Endothelial cell of umbilical vein (primary cell): ENCODE results near the gene SPAST. TPM values are rescaled to one million over a fixed set of nuclear protein-coding genes. Genes with fewer than 3 reads are reported as not detected.

Source experiments
- BruUV-seq: library from RNA; stranded (reverse); fragments of 400-500 nt; replicated peaks from 2 replicates; lab custom pipeline; 2021; lab: Mats Ljungman, UMichigan
- CTCF ChIA-PET: fragments of 300-600, 350-600 bp; sonication (Branson Sonifier 250); formaldehyde crosslinking; loops from one replicate; lab custom pipeline; 2021; ENCODE audit warnings: antibody characterized with exemption, inconsistent platforms; lab: Charles Lee
- POLR2A ChIA-PET: fragments of 300-600, 350-600 bp; sonication (Branson Sonifier 250); formaldehyde crosslinking; loops from one replicate; lab custom pipeline; 2021; ENCODE audit warnings: antibody characterized with exemption, inconsistent platforms; lab: Charles Lee
- DNase-seq: peaks from one replicate; pipeline ENCODE4 v3.0.0-alpha.2; 2011; ENCODE audit warnings: low read depth, low spot score
- FAIRE-seq: peaks from 2 replicates; lab custom pipeline; 2011; peaks lifted over from hg19 to GRCh38; lab: Jason Lieb, UNC
- H2AFZ ChIP-seq: 2 replicates; pipeline ENCODE4 v1.6.0; 2012; ENCODE audit warnings: low read depth, low read length, control low read depth, inconsistent platforms
- H3K27ac ChIP-seq: 2 replicates; pipeline ENCODE4 v1.5.1; 2011; ENCODE audit warnings: low read depth, mild to moderate bottlenecking, control low read depth, low read length, moderate library complexity; ENCODE audit not compliant: insufficient read depth
- H3K27me3 ChIP-seq, 2 experiments: 2 replicates each; pipeline versions ENCODE4 v1.6.0 to v1.6.1; 2011; ENCODE audit warnings: low read length in 2 of 2, mixed read lengths in 1 of 2; ENCODE audit not compliant: control insufficient read depth in 2 of 2, insufficient read depth in 2 of 2
- H3K36me3 ChIP-seq, 2 experiments: 2 replicates in 1 of 2; 3 replicates in 1 of 2; pipeline ENCODE4 v1.5.1; 2011; ENCODE audit warnings: low read length in 2 of 2, mild to moderate bottlenecking in 1 of 2, moderate library complexity in 1 of 2; ENCODE audit not compliant: control insufficient read depth in 2 of 2, insufficient read depth in 2 of 2; ENCODE audit errors: extremely low read depth in 1 of 2
- H3K4me1 ChIP-seq: 3 replicates; pipeline ENCODE4 v1.5.1; 2011; ENCODE audit warnings: mild to moderate bottlenecking, low read length; ENCODE audit not compliant: control insufficient read depth, insufficient read depth; ENCODE audit errors: extremely low read depth
- H3K4me2 ChIP-seq: 2 replicates; pipeline ENCODE4 v1.6.1; 2011; ENCODE audit warnings: low read length, control low read depth, mixed read lengths; ENCODE audit not compliant: insufficient read depth
- H3K4me3 ChIP-seq, 3 experiments: fragments of 200-600 bp in 1 of 3; sonication (generic), shearing (Covaris generic) in 1 of 3; replicated peaks in 1 of 3; 2 replicates each; pipeline ENCODE4 v1.5.1; 2011 to 2016; ENCODE audit warnings: control low read depth in 3 of 3, low read length in 3 of 3, mild to moderate bottlenecking in 2 of 3, inconsistent platforms in 1 of 3, low read depth in 1 of 3, moderate library complexity in 1 of 3; ENCODE audit not compliant: insufficient read depth in 1 of 3
- H3K79me2 ChIP-seq: 2 replicates; pipeline ENCODE4 v1.6.0; 2012; ENCODE audit warnings: low read length, inconsistent platforms; ENCODE audit not compliant: control insufficient read depth, insufficient read depth
- H3K9ac ChIP-seq: replicated peaks from 2 replicates; pipeline ENCODE3; 2011; ENCODE audit warnings: low read length, control low read depth; ENCODE audit not compliant: insufficient read depth; ENCODE audit errors: extremely low read depth
- H3K9me1 ChIP-seq: replicated peaks from 3 replicates; pipeline ENCODE4 v1.6.0; 2011; ENCODE audit warnings: mild to moderate bottlenecking, low read length; ENCODE audit not compliant: control insufficient read depth, insufficient read depth; ENCODE audit errors: extremely low read depth
- H3K9me3 ChIP-seq: replicated peaks from 2 replicates; pipeline ENCODE4 v1.5.1; 2012; ENCODE audit warnings: low read length, inconsistent platforms; ENCODE audit not compliant: control insufficient read depth, insufficient read depth
- H4K20me1 ChIP-seq: replicated peaks from 2 replicates; pipeline ENCODE3; 2011; ENCODE audit warnings: mild to moderate bottlenecking, low read length; ENCODE audit not compliant: control insufficient read depth, insufficient read depth; ENCODE audit errors: extremely low read depth
- EZH2 ChIP-seq: IDR thresholded peaks from 2 replicates; pipeline ENCODE4 v1.6.1; 2012; ENCODE audit warnings: borderline replicate concordance, low read depth, mild to moderate bottlenecking, moderate library complexity, low read length, inconsistent platforms; ENCODE audit not compliant: severe bottlenecking
- FOS ChIP-seq: IDR thresholded peaks from 2 replicates; pipeline ENCODE4 v1.6.1; 2011; ENCODE audit warnings: mild to moderate bottlenecking, low read length, moderate library complexity, borderline replicate concordance; ENCODE audit not compliant: insufficient read depth
- GATA2 ChIP-seq: IDR thresholded peaks from 2 replicates; pipeline ENCODE4 v1.7.0; 2011; ENCODE audit warnings: low read depth, mild to moderate bottlenecking, moderate library complexity, mixed read lengths, low read length; ENCODE audit not compliant: insufficient read length, insufficient read depth
- JUN ChIP-seq: IDR thresholded peaks from 2 replicates; pipeline ENCODE4 v1.6.1; 2011; ENCODE audit warnings: borderline replicate concordance, low read depth; ENCODE audit not compliant: insufficient read length, insufficient read depth
- MYC ChIP-seq: IDR thresholded peaks from one replicate; pipeline ENCODE4 v1.6.1; 2011; ENCODE audit warnings: mild to moderate bottlenecking, low read depth, low read length
- POLR2A ChIP-seq: IDR thresholded peaks from 2 replicates; pipeline ENCODE4 v1.6.1; 2012; ENCODE audit warnings: low read depth, mild to moderate bottlenecking, control low read depth, low read length
- POLR2AphosphoS5 ChIP-seq: IDR thresholded peaks from 2 replicates; pipeline ENCODE4 v1.6.1; 2012; ENCODE audit warnings: low read depth, mild to moderate bottlenecking, control low read depth, low read length, moderate library complexity; ENCODE audit not compliant: insufficient read depth
- dilution Hi-C: fragments of 300-500 bp; cut with MboI; formaldehyde crosslinking; loops from one replicate; pipeline ENCODE4 v1.15.0; 2019; ENCODE audit warnings: low sequenced_read_pairs; ENCODE audit not compliant: extremely low pct_ligation_motif_present
- intact Hi-C: fragments of 100-400 bp; cut with micrococcal nuclease; formaldehyde crosslinking; loops from one replicate; pipeline ENCODE4 v1.10.0; 2022
- polyA plus RNA-seq, 4 experiments: library from polyadenylated mRNA; depleted of rRNA in 3 of 4; stranded (reverse) in 3 of 4; unstranded in 1 of 4; fragments of >200 nt; gene quantifications; 2 replicates each; pipeline versions ENCODE4 v1.2.1 to v1.2.3, GENCODE V29; 2011 to 2012; ENCODE audit warnings: missing spikeins in 1 of 4
- total RNA-seq: library from RNA; stranded (reverse); gene quantifications from 2 replicates; pipeline ENCODE4 v1.2.3, GENCODE V29; 2021
- TF ChIP-seq, protein P1 (sequence below), 2 donors: IDR thresholded peaks; 1 replicate in 1 of 2; 2 replicates in 1 of 2; pipeline ENCODE4 v1.5.1; 2011; ENCODE audit warnings: low read length in 2 of 2, mild to moderate bottlenecking in 2 of 2, moderate library complexity in 2 of 2, control low read depth in 1 of 2, inconsistent platforms in 1 of 2, low read depth in 1 of 2; ENCODE audit not compliant: insufficient read depth in 1 of 2; ENCODE audit errors: extremely low read depth in 1 of 2
- TF ChIP-seq, protein P2 (sequence below): IDR thresholded peaks from 2 replicates; pipeline ENCODE4 v1.6.1; 2011; ENCODE audit not compliant: insufficient read depth, insufficient read length

SPAST gene
- total and polyA plus RNA-seq, 2 donors (not counting 3 experiments of a cell fraction or from before 2014, with no cell fraction given): 4.7 to 24.9 TPM

DNA sequence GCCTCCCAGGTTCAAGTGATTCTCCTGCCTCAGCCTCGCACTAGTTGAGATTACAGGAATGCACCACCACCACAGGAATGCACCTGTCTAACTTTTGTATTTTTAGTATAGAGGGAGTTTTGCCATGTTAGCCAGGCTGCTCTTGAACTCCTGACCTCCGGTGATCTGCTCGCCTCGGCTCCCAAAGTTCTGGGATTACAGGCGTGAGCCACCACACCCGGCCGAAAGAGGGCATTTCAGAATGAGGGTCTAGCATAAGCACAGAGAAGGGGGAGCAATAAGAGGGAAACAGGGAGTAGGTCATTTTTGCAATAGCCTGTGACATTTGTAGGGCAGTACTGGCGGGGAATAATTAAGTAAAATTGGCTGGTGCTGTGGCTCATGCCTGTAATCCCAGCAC is 1.9 kb upstream of the SPAST start:
- CTCF ChIA-PET: interaction anchor here (0.9 to 3.8 kb wide), 4 partner anchors 22 to 1897 kb away, joined by 3 to 42 read pairs (median 4); partner anchors contain the start of gene DPY30
- Histone ChIP-seq H4K20me1 (no peaks in the 10 kb centered on the region), H3K27me3 (no peaks in the 10 kb centered on the region), H3K79me2 (peaks cover 8% of the 10 kb centered on the region), H3K36me3 (no peaks in the 10 kb centered on the region), H3K9ac (no peak overlapping the region), H3K4me1 (peaks cover 21% of the 10 kb centered on the region), H3K9me1 (no peaks in the 10 kb centered on the region), H3K27ac (no peak overlapping the region), H3K4me3 (no peak overlapping the region), H3K4me2 (no peak overlapping the region), H2AFZ (no peak overlapping the region), H3K9me3 (no peaks in the 10 kb centered on the region)
- no peak for DNase-seq
- POLR2A ChIA-PET: no interaction called here
- FAIRE-seq: no peak
- no peak for TF ChIP-seq FOS
- no peak for TF ChIP-seq JUN
- no peak for TF ChIP-seq EZH2
- TF ChIP-seq GATA2: no peak
- TF ChIP-seq, protein P1, sequence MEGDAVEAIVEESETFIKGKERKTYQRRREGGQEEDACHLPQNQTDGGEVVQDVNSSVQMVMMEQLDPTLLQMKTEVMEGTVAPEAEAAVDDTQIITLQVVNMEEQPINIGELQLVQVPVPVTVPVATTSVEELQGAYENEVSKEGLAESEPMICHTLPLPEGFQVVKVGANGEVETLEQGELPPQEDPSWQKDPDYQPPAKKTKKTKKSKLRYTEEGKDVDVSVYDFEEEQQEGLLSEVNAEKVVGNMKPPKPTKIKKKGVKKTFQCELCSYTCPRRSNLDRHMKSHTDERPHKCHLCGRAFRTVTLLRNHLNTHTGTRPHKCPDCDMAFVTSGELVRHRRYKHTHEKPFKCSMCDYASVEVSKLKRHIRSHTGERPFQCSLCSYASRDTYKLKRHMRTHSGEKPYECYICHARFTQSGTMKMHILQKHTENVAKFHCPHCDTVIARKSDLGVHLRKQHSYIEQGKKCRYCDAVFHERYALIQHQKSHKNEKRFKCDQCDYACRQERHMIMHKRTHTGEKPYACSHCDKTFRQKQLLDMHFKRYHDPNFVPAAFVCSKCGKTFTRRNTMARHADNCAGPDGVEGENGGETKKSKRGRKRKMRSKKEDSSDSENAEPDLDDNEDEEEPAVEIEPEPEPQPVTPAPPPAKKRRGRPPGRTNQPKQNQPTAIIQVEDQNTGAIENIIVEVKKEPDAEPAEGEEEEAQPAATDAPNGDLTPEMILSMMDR (IDR thresholded peaks at IDR 0.05; ENCODE audit: extremely low read depth in 1 of 2, insufficient read depth in 1 of 2, low read depth in 1 of 2, low read length in 2 of 2): no peak
- TF ChIP-seq MYC: no peak
- TF ChIP-seq POLR2AphosphoS5: no peak
- TF ChIP-seq, protein P2, sequence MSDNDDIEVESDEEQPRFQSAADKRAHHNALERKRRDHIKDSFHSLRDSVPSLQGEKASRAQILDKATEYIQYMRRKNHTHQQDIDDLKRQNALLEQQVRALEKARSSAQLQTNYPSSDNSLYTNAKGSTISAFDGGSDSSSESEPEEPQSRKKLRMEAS: no peak
- no peak for TF ChIP-seq POLR2A
- dilution Hi-C loops (no loop called here), intact Hi-C loops (loop anchor here (5.0 kb wide), 1 partner anchor 216 kb away; the partner anchor contains the start of gene YIPF4)
- no TSS peak for BruUV-seq
